Activated T-cell treated with anti-CD3 and anti-CD28 coated beads, Interleukin-2, amount 50 U/mL, for 72 hours (primary cell): ENCODE results near the gene RHBDF1. TPM values are rescaled to one million over a fixed set of nuclear protein-coding genes. Genes with fewer than 3 reads are reported as not detected.
"Not testable (repeated sequence)": the region's sequence is repeated elsewhere in the genome, so short reads cannot be mapped to it uniquely, and the experiment has no call there.

Experiments used
- ATAC-seq, 2 donors: fragments of 150-1000 bp; cut with Tn5 transposase; replicated peaks in 1 of 2; 2 replicates each; pipeline ENCODE4 v1.10.0; 2021; ENCODE audit warnings: moderate library complexity in 2 of 2, mild to moderate bottlenecking in 1 of 2
- DNase-seq, 2 donors: peaks; one replicate each; pipeline ENCODE4 v3.0.0; 2021 to 2022; ENCODE audit warnings: mixed read lengths in 1 of 2
- H3K27ac Mint-ChIP-seq: one replicate; pipeline ENCODE4 v1.8.0; 2022; ENCODE audit warnings: mild to moderate bottlenecking, moderate library complexity, mixed read lengths
- H3K27me3 Mint-ChIP-seq: one replicate; pipeline ENCODE4 v1.8.0; 2022; ENCODE audit warnings: low read depth, mixed read lengths
- H3K36me3 Mint-ChIP-seq, 2 donors: one replicate each; pipeline ENCODE4 v1.8.0; 2022; ENCODE audit warnings: mixed read lengths in 2 of 2, mild to moderate bottlenecking in 1 of 2; ENCODE audit not compliant: insufficient read depth in 2 of 2
- H3K4me1 Mint-ChIP-seq: one replicate; pipeline ENCODE4 v1.8.0; 2022; ENCODE audit warnings: low read depth, mixed read lengths
- H3K4me3 Mint-ChIP-seq, 2 donors: one replicate each; pipeline ENCODE4 v1.8.0; 2022; ENCODE audit warnings: mild to moderate bottlenecking in 2 of 2, mixed read lengths in 2 of 2, moderate library complexity in 2 of 2
- H3K9me3 Mint-ChIP-seq, 2 donors: one replicate each; pipeline ENCODE4 v1.8.0; 2022; ENCODE audit warnings: mixed read lengths in 2 of 2
- total RNA-seq, 2 donors: library from RNA; stranded (reverse); gene quantifications; one replicate each; pipeline ENCODE4 v1.2.3, GENCODE V29; 2022

The RHBDF1 gene
- total RNA-seq, 2 donors from 2014 or later = 0.31 to 0.53 TPM

- DNase-seq = no peak
- peaks cover 28% of the 10 kb centered on the region for H3K4me1 Mint-ChIP-seq
- H3K27me3 Mint-ChIP-seq = no peaks in the 10 kb centered on the region
- H3K4me3 Mint-ChIP-seq = no peak overlapping the region
- ATAC-seq = no peak
- no peaks in the 10 kb centered on the region for H3K9me3 Mint-ChIP-seq
- H3K36me3 Mint-ChIP-seq = peaks cover 3 to 33% of the 10 kb centered on the region in 2 donors
- H3K27ac Mint-ChIP-seq = no peak overlapping the region
Observed at GRCh38 chr16:41439-42068, 30.9 kb downstream of the RHBDF1 start.

GRCh38 chr16:38941-39892, 33.2 kb downstream of the RHBDF1 start:
- Mint-ChIP-seq H3K4me3 (no peak overlapping the region), H3K9me3 (no peaks in the 10 kb centered on the region), H3K4me1 (peaks cover 28% of the 10 kb centered on the region), H3K27me3 (no peaks in the 10 kb centered on the region), H3K27ac (peak overlapping the region; percentile 24), H3K36me3 (peaks cover 3 to 21% of the 10 kb centered on the region in 2 donors)
- ATAC-seq (peak; percentile 87 to 95), DNase-seq (peak; percentile 43 to 60)

GRCh38 chr16:38206-38605, 34.2 kb downstream of the RHBDF1 start:
- H3K4me3 Mint-ChIP-seq, H3K27ac Mint-ChIP-seq: not testable (repeated sequence)
- H3K4me1 Mint-ChIP-seq = peaks cover 28% of the 10 kb centered on the region

GRCh38 chr16:37511-37910, 34.9 kb downstream of the RHBDF1 start:
- H3K4me1 Mint-ChIP-seq = peaks cover 25% of the 10 kb centered on the region
- peaks cover 3 to 5% of the 10 kb centered on the region in 2 donors for H3K36me3 Mint-ChIP-seq
- no peak overlapping the region for H3K4me3 Mint-ChIP-seq
- DNase-seq = no peak
- H3K9me3 Mint-ChIP-seq = no peaks in the 10 kb centered on the region
- no peak overlapping the region for H3K27ac Mint-ChIP-seq
- H3K27me3 Mint-ChIP-seq = no peaks in the 10 kb centered on the region
- ATAC-seq = no peak

More at GRCh38 chr16:38206-38605, 34.2 kb downstream of the RHBDF1 start:
- not testable (repeated sequence) for ATAC-seq, H3K27me3 Mint-ChIP-seq, H3K9me3 Mint-ChIP-seq, DNase-seq
- H3K36me3 Mint-ChIP-seq = peaks cover 3 to 12% of the 10 kb centered on the region in 2 donors

GRCh38 chr16:36336-36984, 36.0 kb downstream of the RHBDF1 start:
- no peak overlapping the region for H3K4me3 Mint-ChIP-seq
- no peaks in the 10 kb centered on the region for H3K9me3 Mint-ChIP-seq
- H3K36me3 Mint-ChIP-seq = no peaks in the 10 kb centered on the region
- no peak for ATAC-seq
- H3K4me1 Mint-ChIP-seq = peaks cover 16% of the 10 kb centered on the region
- no peak for DNase-seq
- no peaks in the 10 kb centered on the region for H3K27me3 Mint-ChIP-seq
- no peak overlapping the region for H3K27ac Mint-ChIP-seq

GRCh38 chr16:35678-36305, 36.6 kb downstream of the RHBDF1 start:
- DNase-seq (no peak), ATAC-seq (no peak)
- peaks cover 16% of the 10 kb centered on the region for H3K4me1 Mint-ChIP-seq
- no peak overlapping the region for H3K27ac Mint-ChIP-seq
- no peak overlapping the region for H3K4me3 Mint-ChIP-seq
- H3K9me3 Mint-ChIP-seq = no peaks in the 10 kb centered on the region
- H3K36me3 Mint-ChIP-seq = no peaks in the 10 kb centered on the region
- no peaks in the 10 kb centered on the region for H3K27me3 Mint-ChIP-seq

GRCh38 chr16:35011-35677, 37.3 kb downstream of the RHBDF1 start:
- H3K4me3 Mint-ChIP-seq = no peak overlapping the region
- H3K4me1 Mint-ChIP-seq = peaks cover 16% of the 10 kb centered on the region
- no peaks in the 10 kb centered on the region for H3K36me3 Mint-ChIP-seq
- no peak overlapping the region for H3K27ac Mint-ChIP-seq
- no peak for ATAC-seq
- no peak for DNase-seq
- H3K27me3 Mint-ChIP-seq = no peaks in the 10 kb centered on the region
- H3K9me3 Mint-ChIP-seq = no peaks in the 10 kb centered on the region

- ATAC-seq (no peak), DNase-seq (no peak)
- Mint-ChIP-seq H3K27ac (no peak overlapping the region), H3K4me1 (peaks cover 11% of the 10 kb centered on the region), H3K36me3 (no peaks in the 10 kb centered on the region), H3K9me3 (no peaks in the 10 kb centered on the region), H3K27me3 (no peaks in the 10 kb centered on the region), H3K4me3 (no peak overlapping the region)
Observed at GRCh38 chr16:34648-34987, 37.8 kb downstream of the RHBDF1 start.

GRCh38 chr16:33877-34647, 38.4 kb downstream of the RHBDF1 start:
- Mint-ChIP-seq H3K4me3 (no peak overlapping the region), H3K27ac (no peak overlapping the region), H3K36me3 (no peaks in the 10 kb centered on the region), H3K27me3 (no peaks in the 10 kb centered on the region), H3K4me1 (peaks cover 6% of the 10 kb centered on the region), H3K9me3 (no peaks in the 10 kb centered on the region)
- DNase-seq = no peak
- no peak for ATAC-seq

GRCh38 chr16:33154-33876, 39.1 kb downstream of the RHBDF1 start:
- H3K9me3 Mint-ChIP-seq, H3K4me3 Mint-ChIP-seq, H3K4me1 Mint-ChIP-seq, ATAC-seq, H3K36me3 Mint-ChIP-seq, H3K27ac Mint-ChIP-seq, DNase-seq, H3K27me3 Mint-ChIP-seq: not testable (repeated sequence)

- not testable (repeated sequence) for DNase-seq, H3K9me3 Mint-ChIP-seq, H3K27ac Mint-ChIP-seq, H3K27me3 Mint-ChIP-seq, H3K4me1 Mint-ChIP-seq, ATAC-seq, H3K4me3 Mint-ChIP-seq, H3K36me3 Mint-ChIP-seq
Observed at GRCh38 chr16:30627-31026, 41.8 kb downstream of the RHBDF1 start.
